GDM1 (cell line): ENCODE results near the gene WSCD2.

Source experiments
- DNase-seq: peaks from one replicate; lab custom pipeline; 2025; lab: John Stamatoyannopoulos, UW

The WSCD2 gene

DNA sequence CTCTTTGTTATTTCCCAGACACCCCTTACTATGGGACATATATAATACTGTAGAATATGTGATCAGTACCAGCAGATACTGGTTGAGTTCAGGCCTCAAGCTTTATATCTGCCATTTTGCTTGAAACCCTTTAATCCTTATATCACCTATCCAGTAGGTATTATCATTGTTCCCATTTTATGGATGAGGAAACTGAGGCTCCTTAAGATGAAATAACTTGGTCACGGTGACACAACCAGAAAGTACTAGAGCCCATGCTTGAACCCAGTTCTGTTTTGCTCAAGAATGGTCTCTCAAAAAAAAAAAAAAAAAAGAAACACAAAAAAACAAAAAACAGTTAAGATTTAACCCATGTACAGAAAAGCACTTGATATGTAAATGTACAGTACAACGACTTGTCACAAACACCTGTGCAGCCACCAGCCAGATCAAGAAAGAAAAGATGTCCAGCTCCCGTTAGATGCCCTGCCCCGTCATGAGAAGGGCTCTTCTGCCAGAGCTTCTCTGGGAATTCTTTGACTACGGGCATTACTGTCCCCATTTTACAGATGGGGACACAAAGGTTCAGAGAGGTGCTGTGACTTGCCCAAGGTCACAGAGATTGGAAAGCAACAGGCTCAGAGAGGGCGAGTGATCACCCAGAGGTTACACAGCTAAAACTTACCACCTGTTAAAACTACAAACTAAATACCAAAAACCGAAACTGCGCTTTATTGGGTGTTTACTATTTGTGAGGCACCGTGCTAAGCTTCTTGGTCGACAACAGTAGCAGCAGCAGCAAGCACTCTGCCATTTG, 669 bp upstream of the WSCD2 start:
- DNase-seq: no peak

DNA sequence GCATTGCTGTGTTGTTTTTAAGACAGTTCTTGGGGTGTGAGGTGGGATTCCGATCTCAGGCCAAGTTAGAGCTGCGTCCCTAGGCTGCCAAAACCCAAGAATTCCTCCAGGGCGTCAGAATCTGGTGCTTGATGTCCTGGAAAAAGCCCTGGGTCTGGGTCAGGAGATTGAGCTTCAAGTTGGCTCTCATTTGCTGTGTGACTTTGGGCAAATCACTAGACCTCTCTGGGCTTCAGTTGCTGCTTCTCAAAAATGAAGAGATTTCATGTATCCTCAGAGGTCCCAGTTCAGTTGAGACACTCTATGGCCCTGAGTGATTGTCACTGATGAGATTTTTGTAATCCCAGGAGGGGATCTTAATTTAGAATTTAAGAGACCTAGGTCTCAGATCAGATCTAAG, 1.9 kb downstream of the WSCD2 start:
- no peak for DNase-seq

DNA sequence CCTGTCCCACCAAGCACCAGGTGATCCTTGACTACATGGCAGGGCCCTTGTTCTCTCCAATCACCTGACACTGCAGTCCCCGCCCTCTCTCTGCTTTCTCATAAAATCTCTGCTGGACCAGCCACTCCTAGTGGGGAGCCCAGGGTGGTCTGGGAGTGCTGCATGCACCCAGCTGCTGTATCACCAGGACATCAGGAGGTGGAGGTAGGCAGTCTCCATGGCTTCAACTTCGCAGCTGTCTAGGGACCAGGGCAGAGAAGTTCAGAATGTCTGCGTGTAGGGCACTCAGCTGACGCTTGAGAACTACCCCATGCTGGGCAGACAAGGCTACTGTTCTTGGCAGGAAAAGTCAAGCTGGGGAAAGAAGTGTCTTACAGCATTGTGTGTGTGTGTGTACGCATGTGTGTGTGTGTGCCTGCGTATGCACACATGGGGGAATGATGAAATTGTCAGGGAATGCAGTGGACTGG, 2.6 kb downstream of the WSCD2 start:
- no peak for DNase-seq

DNA sequence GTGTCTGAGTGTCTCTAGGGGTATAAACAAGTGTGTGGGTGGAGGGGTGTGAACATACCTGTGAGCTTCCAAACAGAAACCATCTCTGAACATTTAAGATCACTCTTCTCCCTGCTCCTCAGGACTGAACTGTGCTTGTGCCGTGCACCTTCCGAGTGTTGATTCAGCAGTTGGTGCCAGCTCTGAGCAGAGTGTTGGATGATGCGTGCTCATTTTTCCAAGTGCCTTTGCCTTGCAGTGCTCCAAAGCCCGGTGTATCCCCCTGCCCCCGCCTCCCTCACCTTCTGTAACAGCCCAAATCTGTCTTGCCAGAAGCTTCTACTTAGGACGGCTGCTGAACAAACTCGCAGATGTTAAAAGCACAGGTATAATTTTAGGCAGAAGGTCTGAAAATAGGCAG, 4.4 kb downstream of the WSCD2 start:
- no peak for DNase-seq

DNA sequence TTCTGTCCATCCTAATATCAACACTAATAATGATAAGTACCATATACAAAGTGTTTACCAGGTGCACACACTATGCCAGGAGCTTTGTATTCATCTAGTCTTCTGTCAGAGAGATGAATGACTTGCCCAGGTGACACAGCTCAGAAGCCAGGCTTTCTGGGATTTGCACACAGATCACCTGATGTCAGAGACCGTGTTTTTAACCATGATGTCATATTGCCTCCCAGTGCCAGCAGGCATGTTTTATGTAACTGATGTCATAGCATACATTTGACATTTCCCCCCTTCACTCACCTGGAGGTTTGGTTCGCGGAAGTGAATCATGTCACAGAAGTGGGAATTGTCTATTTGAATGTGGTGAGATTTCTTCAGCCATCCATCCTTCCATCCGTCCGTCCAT, 5.7 kb downstream of the WSCD2 start:
- DNase-seq: no peak

DNA sequence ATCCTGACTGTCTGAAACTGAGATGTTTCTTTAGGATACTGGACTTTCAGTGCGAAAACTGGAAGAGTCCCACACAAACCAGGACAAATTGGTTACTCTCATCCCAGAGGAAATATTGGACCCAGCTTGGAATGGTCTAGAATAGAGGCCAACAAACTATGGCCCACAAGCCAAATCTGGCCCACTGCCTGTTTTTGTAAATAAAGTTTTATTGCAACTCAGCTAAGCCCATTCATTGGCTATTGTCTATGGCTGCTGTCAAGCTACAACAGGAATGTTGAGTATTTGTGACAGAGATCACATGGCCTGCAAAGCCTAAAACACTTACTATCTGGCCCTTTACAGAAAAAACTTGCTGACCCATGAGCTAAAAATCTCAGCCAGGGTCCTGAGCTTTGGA, 6.5 kb downstream of the WSCD2 start:
- DNase-seq: no peak

DNA sequence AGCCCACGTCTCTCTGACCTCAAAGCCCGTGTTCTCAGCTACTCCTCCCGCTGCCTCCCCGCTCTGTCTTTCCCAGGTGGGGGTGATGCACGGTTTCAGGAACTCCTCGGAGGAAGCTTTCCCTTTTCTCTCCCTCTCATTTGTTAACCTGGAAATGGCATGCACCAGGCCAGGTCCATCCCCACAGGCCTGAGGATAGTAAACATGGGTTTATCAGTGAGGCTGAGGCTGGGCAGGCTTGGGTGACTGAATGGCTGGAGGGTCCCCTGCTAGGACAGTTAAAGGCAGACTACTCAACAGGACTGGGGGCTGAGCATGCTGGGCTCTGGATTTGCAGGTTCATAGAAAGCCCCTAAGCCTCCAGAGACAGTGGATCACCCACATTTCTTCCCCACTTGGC, 7.6 kb downstream of the WSCD2 start:
- no peak for DNase-seq

DNA sequence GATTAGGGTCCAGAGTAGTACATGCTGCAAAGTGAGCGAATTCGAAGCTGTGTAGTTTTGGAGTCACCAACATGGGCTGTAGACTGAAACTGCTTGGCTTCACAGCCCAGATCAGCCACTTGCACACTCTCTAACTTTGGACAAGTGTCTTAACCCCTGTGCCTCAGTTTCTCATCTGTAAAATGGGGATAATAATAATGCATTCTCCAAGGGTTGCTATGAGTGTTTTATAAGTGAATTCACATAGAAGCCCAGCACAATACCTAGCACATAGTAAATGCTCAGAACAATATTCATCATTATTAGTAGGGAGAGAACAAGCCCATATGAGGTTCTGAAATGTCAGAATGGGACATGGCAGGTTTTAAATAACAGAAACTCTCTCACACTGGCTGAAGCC, 10.4 kb downstream of the WSCD2 start:
- no peak for DNase-seq

DNA sequence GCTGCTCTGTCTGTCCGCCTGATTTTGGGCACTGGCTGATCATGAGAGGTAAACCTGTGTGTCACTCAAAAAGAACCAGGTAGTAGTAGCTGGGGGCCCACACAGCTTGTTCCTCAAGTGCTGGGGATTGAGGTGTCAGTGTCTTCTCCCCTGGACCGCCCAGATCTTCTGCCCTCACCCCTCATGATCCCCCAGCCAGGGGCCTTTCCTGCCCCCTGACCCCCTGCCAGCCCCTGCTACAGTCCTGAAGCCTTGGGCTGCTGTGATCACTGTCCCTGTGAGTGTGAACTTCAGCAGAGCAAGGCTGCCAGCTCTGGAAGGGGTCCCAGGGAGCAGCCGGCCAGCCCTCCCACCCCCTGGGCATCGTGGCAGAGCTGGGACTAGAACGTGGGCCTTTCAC, 11.4 kb downstream of the WSCD2 start:
- no peak for DNase-seq

DNA sequence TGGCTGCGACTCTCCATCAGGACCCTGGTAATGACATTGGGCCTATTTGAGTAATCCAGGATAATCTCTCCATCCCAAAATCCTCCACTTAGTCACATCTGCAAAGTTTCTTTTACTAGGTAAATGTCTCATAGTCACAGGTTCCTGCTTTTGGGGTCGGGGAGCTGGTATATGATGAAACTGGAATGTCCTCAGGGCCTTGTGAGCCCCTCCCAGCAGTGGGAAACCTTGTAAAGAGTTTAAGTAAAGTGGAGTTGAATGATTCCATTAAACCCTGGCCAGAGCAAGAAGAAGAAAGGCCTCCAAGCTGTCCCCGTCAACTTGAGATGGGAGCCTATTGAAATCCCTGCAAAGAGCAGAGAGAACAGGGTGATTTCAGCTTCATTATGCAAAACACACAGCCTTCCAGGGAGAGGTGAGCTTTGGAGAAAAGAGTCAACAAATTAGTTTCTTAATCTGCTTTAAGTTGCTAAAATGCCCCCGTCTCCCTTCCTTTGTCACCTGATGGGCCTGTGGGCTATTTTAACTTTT, 12.6 kb downstream of the WSCD2 start:
- no peak for DNase-seq

DNA sequence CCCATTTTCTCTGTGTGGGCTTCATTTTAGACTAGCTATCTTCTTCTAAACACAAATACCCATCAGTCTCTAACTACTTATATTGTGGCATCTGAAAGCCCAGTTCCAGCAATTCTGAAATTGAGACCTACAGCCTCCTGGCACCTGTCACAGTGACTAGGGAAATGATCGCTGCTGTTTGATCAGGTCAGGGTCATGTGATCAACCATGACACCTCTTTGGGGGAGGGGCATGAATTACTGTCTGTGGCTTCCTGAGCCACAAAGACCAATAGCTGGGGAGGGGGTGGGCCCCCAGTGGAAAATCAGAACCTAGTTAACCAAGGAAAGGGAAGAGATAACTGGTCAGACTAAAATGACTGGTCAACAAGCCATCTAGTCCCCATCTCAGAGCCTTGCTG, 14.1 kb downstream of the WSCD2 start:
- DNase-seq: no peak

DNA sequence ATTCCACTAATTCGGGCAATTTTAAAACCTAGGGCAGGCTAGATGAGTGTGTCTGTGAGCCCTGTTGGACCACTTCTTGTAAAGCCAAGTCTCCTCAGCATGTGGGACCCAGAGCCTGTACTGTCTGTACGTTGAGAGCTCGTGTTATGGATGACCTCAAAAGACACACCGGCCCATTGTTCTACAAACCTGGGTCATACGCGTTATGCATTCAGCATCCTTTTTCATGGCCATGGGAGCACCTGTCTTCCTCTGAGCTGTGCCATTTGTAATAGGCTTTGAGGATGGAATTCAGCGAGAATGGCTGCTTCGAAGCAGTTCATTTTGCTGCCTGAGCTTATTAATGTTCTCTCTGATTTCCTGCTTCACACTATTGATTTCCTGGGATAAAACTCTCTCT, 15.0 kb downstream of the WSCD2 start:
- DNase-seq: no peak

DNA sequence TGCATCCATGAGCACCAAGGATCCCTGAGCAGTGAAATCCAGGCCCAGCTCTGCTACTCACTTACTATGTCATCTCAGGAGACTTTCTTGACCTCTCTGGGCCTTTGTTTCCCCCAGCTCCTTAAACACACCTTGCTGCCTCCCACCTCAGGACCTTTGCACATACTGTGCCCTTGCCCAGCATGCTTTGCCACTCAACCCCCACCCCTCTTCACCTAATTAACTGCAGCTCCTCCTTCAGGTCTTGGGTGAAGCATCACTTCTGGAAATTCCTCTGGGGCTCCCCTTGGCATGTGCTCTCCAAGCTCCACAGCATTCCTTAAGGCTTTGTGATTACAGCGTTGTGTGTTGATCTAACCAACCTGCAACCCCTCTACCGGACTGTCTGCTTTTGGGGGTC, 15.9 kb downstream of the WSCD2 start:
- DNase-seq: no peak

DNA sequence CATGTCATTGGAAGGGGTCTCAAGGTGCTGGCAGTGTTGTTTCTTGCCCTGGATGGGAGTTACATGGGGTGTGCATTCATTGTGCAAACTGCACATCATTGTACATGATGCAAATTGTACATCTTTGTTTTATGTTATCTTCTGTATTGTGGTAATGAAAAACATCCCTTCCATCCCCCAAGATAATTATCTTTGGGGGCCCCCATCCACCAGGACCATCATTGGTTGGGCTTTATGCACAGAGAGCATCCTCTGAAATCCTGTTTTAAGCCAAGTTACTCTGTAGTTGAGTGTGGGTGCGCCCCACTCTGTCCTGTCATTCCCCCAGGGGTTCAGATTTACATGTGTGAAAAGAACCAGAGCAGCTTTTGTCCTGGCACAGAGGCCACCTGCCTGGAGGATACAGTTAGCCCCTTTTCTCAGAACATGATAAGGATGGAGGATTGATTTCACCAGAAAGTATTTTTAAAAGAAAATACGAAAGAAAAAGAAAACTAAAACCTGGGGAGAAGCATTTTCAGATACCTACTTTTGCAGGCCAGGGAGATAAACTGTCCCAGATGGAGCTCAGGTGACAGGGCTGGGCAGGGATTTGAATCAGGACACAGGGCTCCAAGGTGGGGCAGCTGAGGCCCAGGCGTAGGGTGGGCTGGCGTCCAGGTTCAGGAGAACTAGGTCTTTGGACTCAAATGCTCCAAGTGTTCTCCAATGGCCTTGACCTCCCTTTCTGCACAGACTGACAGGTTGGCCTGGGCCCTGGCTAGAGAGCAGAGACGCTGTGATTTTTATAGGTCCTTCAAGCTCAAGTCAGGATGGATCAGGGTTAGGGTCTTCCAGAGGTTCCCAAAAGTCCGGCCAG, 17.2 kb downstream of the WSCD2 start:
- no peak for DNase-seq

DNA sequence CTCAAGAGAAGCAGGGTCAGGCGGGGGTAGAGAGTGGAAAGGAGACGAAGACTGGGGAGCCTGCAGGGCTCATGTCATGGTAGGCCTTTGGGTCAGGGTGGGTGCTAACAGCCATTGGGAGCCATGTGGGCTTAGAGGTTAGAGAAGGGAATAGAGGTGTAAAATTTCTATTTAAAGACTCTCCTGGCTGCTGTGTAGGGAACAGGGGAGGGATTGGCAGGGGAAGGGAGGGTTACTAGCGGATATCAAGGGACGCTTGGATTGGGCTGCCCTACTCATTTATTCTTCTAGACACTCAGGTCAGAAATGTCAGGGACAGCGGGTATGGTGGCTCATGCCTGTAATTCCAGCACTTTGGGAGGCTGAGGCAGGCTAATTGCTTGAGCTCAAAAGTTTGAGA, 18.2 kb downstream of the WSCD2 start:
- no peak for DNase-seq

DNA sequence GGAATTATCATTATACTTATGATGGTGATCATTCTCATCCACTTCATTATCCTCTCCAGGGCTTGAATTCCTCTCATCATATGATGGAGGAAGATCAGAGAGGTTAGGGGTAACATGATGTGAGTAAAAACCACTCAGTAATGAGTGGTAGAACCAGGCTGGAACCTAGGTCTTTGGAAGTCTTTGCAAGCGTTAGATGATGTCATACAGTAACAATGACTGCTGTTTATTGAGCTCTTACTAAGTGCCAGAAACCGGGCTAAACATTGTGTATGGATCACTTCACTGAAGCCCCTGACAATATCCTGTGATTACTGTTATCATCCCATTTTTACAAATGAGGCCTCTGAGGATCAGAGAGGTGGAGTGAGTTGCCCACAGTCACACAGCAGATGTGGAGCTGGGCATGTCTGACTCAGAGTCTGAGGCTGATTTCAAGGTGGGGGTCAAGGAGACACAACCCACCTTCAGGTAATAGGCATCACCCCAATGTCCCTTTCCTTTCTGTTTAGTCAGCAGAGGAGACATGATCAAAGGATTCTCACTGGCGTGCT, 19.5 kb downstream of the WSCD2 start:
- no peak for DNase-seq

DNA sequence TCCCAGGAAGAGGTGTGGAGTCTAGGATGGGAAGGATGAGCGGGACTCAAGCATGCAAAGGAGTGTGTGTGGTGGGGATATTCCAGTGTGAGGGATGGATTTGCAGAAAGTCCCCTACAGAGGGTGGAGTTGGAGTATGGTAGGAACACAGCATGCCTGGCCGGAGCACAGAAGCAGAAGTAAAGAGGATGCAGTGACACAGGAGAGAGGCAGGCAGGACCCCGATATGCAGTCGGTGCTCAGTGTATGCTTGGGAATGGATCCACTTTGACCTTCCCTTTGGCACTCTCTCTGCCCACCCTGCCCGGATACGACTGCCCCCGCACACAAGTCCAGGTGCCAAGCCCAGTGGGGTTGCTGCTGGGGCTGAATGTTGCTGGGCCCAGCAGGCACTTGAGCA, 21.3 kb downstream of the WSCD2 start:
- no peak for DNase-seq

DNA sequence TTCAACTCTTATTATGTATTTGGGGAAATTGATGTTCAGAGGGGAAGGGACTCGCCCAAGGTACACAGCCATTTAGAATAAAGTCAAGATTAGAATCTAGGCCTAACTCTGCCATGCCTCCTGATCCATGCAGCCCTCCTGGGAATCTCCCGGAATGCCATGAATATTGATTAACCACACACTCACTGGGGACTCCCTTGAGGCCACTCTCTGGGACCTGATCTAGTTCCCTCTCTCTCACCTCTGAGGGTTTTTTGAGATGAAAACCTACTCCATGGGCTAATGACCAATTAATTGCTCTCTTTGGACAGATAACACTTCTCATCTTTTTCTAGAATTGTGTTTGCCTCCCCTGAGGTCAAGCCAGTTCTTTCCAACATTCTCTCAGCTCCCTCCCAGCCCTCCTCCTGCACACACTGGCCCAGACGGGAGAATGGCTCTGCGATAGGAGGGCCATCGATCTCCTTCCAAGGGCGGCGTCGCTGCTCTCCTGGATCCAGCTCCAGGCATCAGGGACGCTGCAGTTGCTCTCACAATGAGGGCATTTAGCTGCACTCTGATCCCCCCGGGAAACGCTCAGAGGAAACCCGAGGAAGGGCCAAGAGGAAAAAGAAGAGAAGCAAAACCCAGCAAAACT, 22.6 kb downstream of the WSCD2 start:
- DNase-seq: no peak

DNA sequence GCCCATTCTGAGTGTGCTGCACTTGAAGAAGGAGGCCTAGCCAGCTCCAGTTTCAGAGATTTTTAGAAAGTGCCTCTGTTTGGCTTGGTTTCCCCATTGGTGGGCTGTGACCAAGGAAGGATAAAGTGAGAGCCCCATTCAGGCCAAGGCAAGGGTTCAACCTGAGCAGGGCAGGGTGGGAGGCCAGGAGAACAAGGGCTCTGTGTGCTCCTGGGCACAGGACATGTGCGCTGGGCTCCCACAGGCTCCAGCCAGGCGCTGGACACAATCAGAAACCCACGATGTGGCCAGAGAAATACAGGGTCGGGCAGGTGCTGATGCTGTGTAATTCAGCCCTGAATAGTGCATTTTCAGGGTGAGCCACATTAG, 23.1 kb downstream of the WSCD2 start:
- no peak for DNase-seq

DNA sequence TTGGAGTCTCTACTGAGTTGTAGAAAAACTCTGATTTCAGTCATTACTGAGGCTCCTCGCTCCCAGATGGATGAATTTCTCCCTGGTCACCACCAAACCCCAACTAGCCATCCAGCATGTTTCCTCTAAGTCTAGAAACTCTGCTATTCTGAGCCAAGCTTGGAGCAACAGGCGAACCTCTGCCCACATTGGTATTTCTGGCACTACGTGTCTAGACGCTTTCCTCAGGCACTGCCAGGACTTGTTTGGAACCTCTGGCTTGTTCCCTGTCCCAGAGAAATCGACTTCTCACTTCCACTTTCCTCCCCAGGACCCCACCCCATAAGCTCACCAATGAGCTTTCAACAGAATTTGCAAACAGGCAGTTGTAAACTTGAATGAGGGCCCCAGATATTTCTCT, 27.6 kb downstream of the WSCD2 start:
- no peak for DNase-seq

DNA sequence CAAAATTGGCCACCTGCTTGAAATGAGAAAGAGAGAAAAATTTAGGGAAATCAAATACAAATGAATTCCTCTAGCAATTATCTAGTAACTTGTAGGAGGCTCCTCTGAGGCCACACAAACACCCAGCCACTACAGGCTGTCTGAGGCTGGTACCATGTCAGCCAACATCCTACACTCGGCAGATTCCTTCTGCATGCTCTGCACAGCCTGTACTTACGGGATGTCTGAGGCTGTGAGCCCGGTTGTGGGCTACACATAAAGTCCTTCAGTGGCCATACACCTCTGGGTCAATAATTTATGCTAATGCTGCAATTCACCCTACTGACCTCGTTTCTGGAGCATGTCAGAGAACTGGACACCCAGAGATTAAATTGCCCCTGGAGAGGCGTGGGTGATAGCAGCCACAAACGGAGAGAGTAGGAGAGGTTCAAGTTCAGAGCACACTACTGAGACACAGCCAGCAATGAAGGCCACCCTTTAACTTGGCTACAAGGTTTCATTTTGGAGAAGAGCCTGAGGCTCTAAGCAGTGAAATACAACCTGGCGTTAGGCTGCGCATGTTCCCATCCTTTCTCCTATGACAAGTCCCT, 28.9 kb downstream of the WSCD2 start:
- DNase-seq: no peak

DNA sequence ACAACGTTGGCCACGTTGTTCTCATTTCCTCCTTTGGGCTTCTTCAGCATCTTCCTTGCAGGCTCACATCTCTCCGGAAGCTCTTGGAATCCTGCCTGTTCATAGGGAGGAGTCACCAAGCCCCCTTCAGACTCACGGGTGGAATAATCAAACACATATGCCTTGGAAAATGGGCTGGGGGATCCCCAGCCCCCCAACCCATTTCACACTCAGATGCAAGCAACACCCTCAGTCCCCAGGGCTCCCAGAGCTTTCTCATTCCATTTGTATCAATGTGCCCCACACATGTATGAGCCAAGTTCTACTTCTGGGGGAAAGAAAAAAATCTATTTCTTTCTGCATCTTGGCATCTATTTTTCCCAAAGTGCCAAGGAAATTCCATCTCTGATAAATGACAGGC, 33.1 kb downstream of the WSCD2 start:
- no peak for DNase-seq
